HepG2 (cell line): ENCODE results near the gene MOGAT3. TPM values are rescaled to one million over a fixed set of nuclear protein-coding genes. Genes with fewer than 3 reads are reported as not detected.

Experiments used
- AKNA ChIP-seq: sonication (generic); formaldehyde crosslinking; IDR thresholded peaks from 2 replicates; pipeline ENCODE4 v1.4.0; 2020; ENCODE audit warnings: missing genetic modification reagents, borderline replicate concordance
- CHCHD3 ChIP-seq: sonication (generic); formaldehyde crosslinking; IDR thresholded peaks from 2 replicates; pipeline ENCODE4 v1.8.0; 2022; ENCODE audit warnings: mild to moderate bottlenecking, missing genetic modification reagents, moderate library complexity
- DBP ChIP-seq: sonication (generic); formaldehyde crosslinking; IDR thresholded peaks from 2 replicates; pipeline ENCODE4 v1.4.0; 2020; ENCODE audit warnings: missing genetic modification reagents; ENCODE audit errors: not compliant biosample characterization
- MBD4 ChIP-seq: IDR thresholded peaks from 2 replicates; pipeline ENCODE4 v1.6.1; 2012; ENCODE audit warnings: low read length, inconsistent platforms, borderline replicate concordance
- MTF1 ChIP-seq: sonication (generic); formaldehyde crosslinking; IDR thresholded peaks from 2 replicates; pipeline ENCODE4 v1.5.0; 2020; ENCODE audit warnings: missing genetic modification reagents
- NFRKB ChIP-seq: fragments of 450-650 bp; IDR thresholded peaks from 2 replicates; pipeline ENCODE4 v1.6.1; 2017
- PHF8 ChIP-seq: sonication (generic); formaldehyde crosslinking; IDR thresholded peaks from 2 replicates; pipeline ENCODE4 v1.5.0; 2020; ENCODE audit warnings: missing genetic modification reagents
- RELA ChIP-seq: sonication (generic); formaldehyde crosslinking; IDR thresholded peaks from 2 replicates; pipeline ENCODE4 v1.4.0; 2020; ENCODE audit warnings: missing genetic modification reagents
- SKI ChIP-seq: fragments of 450-650 bp; IDR thresholded peaks from one replicate; pipeline ENCODE4 v1.6.1; 2018; ENCODE audit warnings: mild to moderate bottlenecking; ENCODE audit not compliant: partially characterized antibody
- THAP11 ChIP-seq: IDR thresholded peaks from 2 replicates; pipeline ENCODE4 v1.6.1; 2016; ENCODE audit warnings: missing biosample characterization, missing genetic modification reagents
- ZBED4 ChIP-seq: sonication (generic); formaldehyde crosslinking; IDR thresholded peaks from 2 replicates; pipeline ENCODE4 v1.4.0; 2020; ENCODE audit warnings: missing genetic modification reagents, borderline replicate concordance
- ZBTB21 ChIP-seq: sonication (generic); formaldehyde crosslinking; IDR thresholded peaks from 2 replicates; pipeline ENCODE4 v1.4.0; 2020; ENCODE audit warnings: missing genetic modification reagents
- ZBTB46 ChIP-seq: sonication (generic); formaldehyde crosslinking; IDR thresholded peaks from 2 replicates; pipeline ENCODE4 v1.4.0; 2020; ENCODE audit warnings: mild to moderate bottlenecking, missing genetic modification reagents, borderline replicate concordance
- ZNF253 ChIP-seq: sonication (generic); formaldehyde crosslinking; IDR thresholded peaks from 2 replicates; pipeline ENCODE4 v1.8.0; 2022; ENCODE audit warnings: mild to moderate bottlenecking, missing genetic modification reagents, borderline replicate concordance
- ZNF296 ChIP-seq: sonication (generic); formaldehyde crosslinking; conservative IDR thresholded peaks from 2 replicates; pipeline ENCODE4 v1.5.0; 2020; ENCODE audit warnings: mild to moderate bottlenecking, missing genetic modification reagents
- ZNF496 ChIP-seq: sonication (generic); formaldehyde crosslinking; IDR thresholded peaks from 2 replicates; pipeline ENCODE4 v1.8.1; 2023; ENCODE audit warnings: mild to moderate bottlenecking, moderate library complexity, missing genetic modification reagents; ENCODE audit not compliant: insufficient replicate concordance
- ZNF557 ChIP-seq: sonication (generic); formaldehyde crosslinking; IDR thresholded peaks from 2 replicates; pipeline ENCODE4 v1.4.0; 2020; ENCODE audit warnings: missing genetic modification reagents
- ZNF678 ChIP-seq: sonication (generic); formaldehyde crosslinking; IDR thresholded peaks from 2 replicates; pipeline ENCODE4 v1.4.0; 2020; ENCODE audit warnings: mild to moderate bottlenecking, missing genetic modification reagents
- polyA plus RNA-seq, 8 experiments: library from polyadenylated mRNA; depleted of rRNA in 3 of 8; stranded (reverse) in 7 of 8; unstranded in 1 of 8; fragments of >200 nt; fragmentation: Illumina TruSeq in 4 of 8; extraction: Trizol in 4 of 8; gene quantifications; 2 replicates each; pipeline versions ENCODE4 v1.2.1 to v1.2.3, GENCODE V29; 2011 to 2016; ENCODE audit warnings: low read depth in 4 of 8, missing spikeins in 1 of 8, mixed read lengths in 1 of 8; ENCODE audit not compliant: insufficient read depth in 1 of 8
- total RNA-seq, 5 experiments: library from RNA; depleted of rRNA; stranded (reverse); fragments of >200 nt; fragmentation: Illumina TruSeq; extraction: Trizol; gene quantifications; 2 replicates each; pipeline ENCODE4 v1.2.3, GENCODE V29; 2016; ENCODE audit warnings: low read depth in 1 of 5

Gene MOGAT3
- total and polyA plus RNA-seq, 2 of the 13 experiments (the other 11 are each of a cell fraction or from before 2014, with no cell fraction given), result 22.5 to 30.5 TPM

- no peak for TF ChIP-seq ZNF496 (CRISPR knock-in tag)
- peak; percentile 96 for TF ChIP-seq ZNF678
- TF ChIP-seq ZNF253, result peak; percentile 90; the same call in 1 of the 2 replicates
- peak; percentile 93 for TF ChIP-seq CHCHD3 (CRISPR knock-in tag)
- 0 out of 2 replicates have a peak, but pooled peaks have one; percentile 28 for TF ChIP-seq PHF8 (CRISPR knock-in tag)
- peak; percentile 97 for TF ChIP-seq AKNA (CRISPR knock-in tag)
- TF ChIP-seq ZNF296 (CRISPR knock-in tag), result peak; percentile 95
- no peak for TF ChIP-seq NFRKB
- TF ChIP-seq MTF1 (CRISPR knock-in tag), result peak; percentile 95
- TF ChIP-seq ZBTB46 (CRISPR knock-in tag), result no peak
- TF ChIP-seq THAP11 (CRISPR knock-in tag), result peak; percentile 86
- no peak for TF ChIP-seq MBD4
- TF ChIP-seq DBP (CRISPR knock-in tag), result peak; percentile 99
- no peak for TF ChIP-seq SKI
- TF ChIP-seq ZNF557 (CRISPR knock-in tag), result peak; percentile 99
- TF ChIP-seq ZBTB21, result peak; percentile 81
- TF ChIP-seq RELA (CRISPR knock-in tag), result peak; percentile 85; the same call in 1 of the 2 replicates
- peak; percentile 98 for TF ChIP-seq ZBED4
Measured at GRCh38 chr7:101165075-101165957, 35.5 kb downstream of the MOGAT3 start, which contains the start of gene VGF (continued).
